ENCODE results near the gene WWOX.

WWOX gene

GRCh38 chr16:78749745-78750268, 650.4 kb downstream of the WWOX start:
- H3K27ac ChIP-seq (ENCODE audit: low read length), result no peak overlapping the region

GRCh38 chr16:78750611-78751010, 651.2 kb downstream of the WWOX start:
- H3K4me1 ChIP-seq (ENCODE audit: control insufficient read depth, insufficient read depth, low read length), result peaks cover 6% of the 10 kb centered on the region
- no peaks in the 10 kb centered on the region for H3K27me3 ChIP-seq (ENCODE audit: control insufficient read depth in 1 of 2, insufficient read depth in 2 of 2, low read length in 2 of 2)
- no peak overlapping the region for H3K9ac ChIP-seq (ENCODE audit: low read length in 2 of 2)
- H3K9me3 ChIP-seq (ENCODE audit: control insufficient read depth in 2 of 2, low read length in 2 of 2), result no peaks in the 10 kb centered on the region
- no peak overlapping the region for H3K27ac ChIP-seq (ENCODE audit: low read length)
- no peak overlapping the region for H3K4me3 ChIP-seq (ENCODE audit: low read length in 2 of 2)
- H3K36me3 ChIP-seq (ENCODE audit: control insufficient read depth in 2 of 2, insufficient read depth in 2 of 2, low read length in 2 of 2), result no peaks in the 10 kb centered on the region

More at GRCh38 chr16:78749745-78750268, 650.4 kb downstream of the WWOX start:
- peaks cover 7% of the 10 kb centered on the region for H3K4me1 ChIP-seq (ENCODE audit: control insufficient read depth, insufficient read depth, low read length)
- no peak overlapping the region for H3K4me3 ChIP-seq (ENCODE audit: low read length in 2 of 2)
- no peaks in the 10 kb centered on the region for H3K9me3 ChIP-seq (ENCODE audit: control insufficient read depth in 2 of 2, low read length in 2 of 2)
- H3K36me3 ChIP-seq (ENCODE audit: control insufficient read depth in 2 of 2, insufficient read depth in 2 of 2, low read length in 2 of 2), result no peaks in the 10 kb centered on the region
- H3K9ac ChIP-seq (ENCODE audit: low read length in 2 of 2), result no peak overlapping the region
- H3K27me3 ChIP-seq (ENCODE audit: control insufficient read depth in 1 of 2, insufficient read depth in 2 of 2, low read length in 2 of 2), result no peaks in the 10 kb centered on the region

GRCh38 chr16:78751601-78752000, 652.1 kb downstream of the WWOX start:
- H3K4me3 ChIP-seq (ENCODE audit: low read length in 2 of 2), result no peak overlapping the region
- H3K36me3 ChIP-seq (ENCODE audit: control insufficient read depth in 2 of 2, insufficient read depth in 2 of 2, low read length in 2 of 2), result no peaks in the 10 kb centered on the region
- H3K9ac ChIP-seq (ENCODE audit: low read length in 2 of 2), result no peak overlapping the region
- H3K4me1 ChIP-seq (ENCODE audit: control insufficient read depth, insufficient read depth, low read length), result no peaks in the 10 kb centered on the region
- no peak overlapping the region for H3K27ac ChIP-seq (ENCODE audit: low read length)
- H3K9me3 ChIP-seq (ENCODE audit: control insufficient read depth in 2 of 2, low read length in 2 of 2), result no peaks in the 10 kb centered on the region
- H3K27me3 ChIP-seq (ENCODE audit: control insufficient read depth in 1 of 2, insufficient read depth in 2 of 2, low read length in 2 of 2), result no peaks in the 10 kb centered on the region

GRCh38 chr16:78754713-78755112, 655.3 kb downstream of the WWOX start:
- Histone ChIP-seq H3K9ac (ENCODE audit: low read length in 2 of 2) (no peak overlapping the region), H3K9me3 (ENCODE audit: control insufficient read depth in 2 of 2, low read length in 2 of 2) (no peaks in the 10 kb centered on the region), H3K36me3 (ENCODE audit: control insufficient read depth in 2 of 2, insufficient read depth in 2 of 2, low read length in 2 of 2) (no peaks in the 10 kb centered on the region), H3K4me1 (ENCODE audit: control insufficient read depth, insufficient read depth, low read length) (no peaks in the 10 kb centered on the region), H3K27ac (ENCODE audit: low read length) (no peak overlapping the region), H3K27me3 (ENCODE audit: control insufficient read depth in 1 of 2, insufficient read depth in 2 of 2, low read length in 2 of 2) (no peaks in the 10 kb centered on the region), H3K4me3 (ENCODE audit: low read length in 2 of 2) (no peak overlapping the region)

- no peaks in the 10 kb centered on the region for H3K4me1 ChIP-seq (ENCODE audit: control insufficient read depth, insufficient read depth, low read length)
- no peak overlapping the region for H3K27ac ChIP-seq (ENCODE audit: low read length)
- no peaks in the 10 kb centered on the region for H3K36me3 ChIP-seq (ENCODE audit: control insufficient read depth in 2 of 2, insufficient read depth in 2 of 2, low read length in 2 of 2)
- H3K9ac ChIP-seq (ENCODE audit: low read length in 2 of 2), result no peak overlapping the region
- no peak overlapping the region for H3K4me3 ChIP-seq (ENCODE audit: low read length in 2 of 2)
- H3K27me3 ChIP-seq (ENCODE audit: control insufficient read depth in 1 of 2, insufficient read depth in 2 of 2, low read length in 2 of 2), result no peaks in the 10 kb centered on the region
- no peaks in the 10 kb centered on the region for H3K9me3 ChIP-seq (ENCODE audit: control insufficient read depth in 2 of 2, low read length in 2 of 2)
Observed at GRCh38 chr16:78755751-78756661, 656.6 kb downstream of the WWOX start.

GRCh38 chr16:78759596-78759995, 660.1 kb downstream of the WWOX start:
- Histone ChIP-seq H3K9me3 (ENCODE audit: control insufficient read depth in 2 of 2, low read length in 2 of 2) (no peaks in the 10 kb centered on the region), H3K27me3 (ENCODE audit: control insufficient read depth in 1 of 2, insufficient read depth in 2 of 2, low read length in 2 of 2) (no peaks in the 10 kb centered on the region), H3K9ac (ENCODE audit: low read length in 2 of 2) (no peak overlapping the region), H3K36me3 (ENCODE audit: control insufficient read depth in 2 of 2, insufficient read depth in 2 of 2, low read length in 2 of 2) (no peaks in the 10 kb centered on the region), H3K4me3 (ENCODE audit: low read length in 2 of 2) (no peak overlapping the region), H3K4me1 (ENCODE audit: control insufficient read depth, insufficient read depth, low read length) (no peaks in the 10 kb centered on the region), H3K27ac (ENCODE audit: low read length) (no peak overlapping the region)

- no peak overlapping the region for H3K4me3 ChIP-seq (ENCODE audit: low read length in 2 of 2)
- H3K27ac ChIP-seq (ENCODE audit: low read length), result no peak overlapping the region
Observed at GRCh38 chr16:78760611-78761010, 661.2 kb downstream of the WWOX start.

GRCh38 chr16:78761427-78761826, 662.0 kb downstream of the WWOX start:
- H3K9me3 ChIP-seq (ENCODE audit: control insufficient read depth in 2 of 2, low read length in 2 of 2), result no peaks in the 10 kb centered on the region
- no peak overlapping the region for H3K4me3 ChIP-seq (ENCODE audit: low read length in 2 of 2)
- no peaks in the 10 kb centered on the region for H3K4me1 ChIP-seq (ENCODE audit: control insufficient read depth, insufficient read depth, low read length)
- H3K27me3 ChIP-seq (ENCODE audit: control insufficient read depth in 1 of 2, insufficient read depth in 2 of 2, low read length in 2 of 2), result no peaks in the 10 kb centered on the region
- H3K36me3 ChIP-seq (ENCODE audit: control insufficient read depth in 2 of 2, insufficient read depth in 2 of 2, low read length in 2 of 2), result no peaks in the 10 kb centered on the region
- H3K9ac ChIP-seq (ENCODE audit: low read length in 2 of 2), result no peak overlapping the region
- H3K27ac ChIP-seq (ENCODE audit: low read length), result no peak overlapping the region

More at GRCh38 chr16:78760611-78761010, 661.2 kb downstream of the WWOX start:
- H3K9ac ChIP-seq (ENCODE audit: low read length in 2 of 2), result no peak overlapping the region
- no peaks in the 10 kb centered on the region for H3K27me3 ChIP-seq (ENCODE audit: control insufficient read depth in 1 of 2, insufficient read depth in 2 of 2, low read length in 2 of 2)
- no peaks in the 10 kb centered on the region for H3K36me3 ChIP-seq (ENCODE audit: control insufficient read depth in 2 of 2, insufficient read depth in 2 of 2, low read length in 2 of 2)
- no peaks in the 10 kb centered on the region for H3K4me1 ChIP-seq (ENCODE audit: control insufficient read depth, insufficient read depth, low read length)
- H3K9me3 ChIP-seq (ENCODE audit: control insufficient read depth in 2 of 2, low read length in 2 of 2), result no peaks in the 10 kb centered on the region

GRCh38 chr16:78762222-78762621, 662.8 kb downstream of the WWOX start:
- no peak overlapping the region for H3K27ac ChIP-seq (ENCODE audit: low read length)
- no peaks in the 10 kb centered on the region for H3K36me3 ChIP-seq (ENCODE audit: control insufficient read depth in 2 of 2, insufficient read depth in 2 of 2, low read length in 2 of 2)
- no peak overlapping the region for H3K4me3 ChIP-seq (ENCODE audit: low read length in 2 of 2)
- no peaks in the 10 kb centered on the region for H3K4me1 ChIP-seq (ENCODE audit: control insufficient read depth, insufficient read depth, low read length)
- H3K27me3 ChIP-seq (ENCODE audit: control insufficient read depth in 1 of 2, insufficient read depth in 2 of 2, low read length in 2 of 2), result no peaks in the 10 kb centered on the region
- H3K9ac ChIP-seq (ENCODE audit: low read length in 2 of 2), result no peak overlapping the region
- H3K9me3 ChIP-seq (ENCODE audit: control insufficient read depth in 2 of 2, low read length in 2 of 2), result no peaks in the 10 kb centered on the region

- Histone ChIP-seq H3K27ac (ENCODE audit: low read length) (no peak overlapping the region), H3K9ac (ENCODE audit: low read length in 2 of 2) (no peak overlapping the region), H3K36me3 (ENCODE audit: control insufficient read depth in 2 of 2, insufficient read depth in 2 of 2, low read length in 2 of 2) (no peaks in the 10 kb centered on the region), H3K4me3 (ENCODE audit: low read length in 2 of 2) (no peak overlapping the region), H3K9me3 (ENCODE audit: control insufficient read depth in 2 of 2, low read length in 2 of 2) (no peaks in the 10 kb centered on the region), H3K27me3 (ENCODE audit: control insufficient read depth in 1 of 2, insufficient read depth in 2 of 2, low read length in 2 of 2) (no peaks in the 10 kb centered on the region), H3K4me1 (ENCODE audit: control insufficient read depth, insufficient read depth, low read length) (no peaks in the 10 kb centered on the region)
Observed at GRCh38 chr16:78763821-78764440, 664.5 kb downstream of the WWOX start.

GRCh38 chr16:78764478-78764877, 665.0 kb downstream of the WWOX start:
- H3K9ac ChIP-seq (ENCODE audit: low read length in 2 of 2), result no peak overlapping the region

More at GRCh38 chr16:78764478-78764877, 665.0 kb downstream of the WWOX start:
- H3K27ac ChIP-seq (ENCODE audit: low read length), result no peak overlapping the region
- no peaks in the 10 kb centered on the region for H3K27me3 ChIP-seq (ENCODE audit: control insufficient read depth in 1 of 2, insufficient read depth in 2 of 2, low read length in 2 of 2)
- H3K4me1 ChIP-seq (ENCODE audit: control insufficient read depth, insufficient read depth, low read length), result no peaks in the 10 kb centered on the region
- H3K9me3 ChIP-seq (ENCODE audit: control insufficient read depth in 2 of 2, low read length in 2 of 2), result no peaks in the 10 kb centered on the region
- H3K36me3 ChIP-seq (ENCODE audit: control insufficient read depth in 2 of 2, insufficient read depth in 2 of 2, low read length in 2 of 2), result no peaks in the 10 kb centered on the region
- no peak overlapping the region for H3K4me3 ChIP-seq (ENCODE audit: low read length in 2 of 2)
